Testis (tissue), 2 donors: ENCODE data around the gene SOBP.

Source experiments
- POLR2A ChIP-seq: fragments of 450-650 bp; IDR thresholded peaks from one replicate; pipeline ENCODE4 v1.6.1; 2017; ENCODE audit warnings: antibody characterized with exemption, mild to moderate bottlenecking, moderate library complexity
- TF ChIP-seq, protein P1 (sequence below), 3 experiments: fragments of 450-650 bp in 2 of 3; fragments of 200-600 bp in 1 of 3; sonication (generic) in 1 of 3; IDR thresholded peaks; one replicate each; pipeline ENCODE4 v1.5.1; 2016 to 2019; ENCODE audit warnings: antibody characterized with exemption in 3 of 3, mild to moderate bottlenecking in 2 of 3, moderate library complexity in 1 of 3

DNA sequence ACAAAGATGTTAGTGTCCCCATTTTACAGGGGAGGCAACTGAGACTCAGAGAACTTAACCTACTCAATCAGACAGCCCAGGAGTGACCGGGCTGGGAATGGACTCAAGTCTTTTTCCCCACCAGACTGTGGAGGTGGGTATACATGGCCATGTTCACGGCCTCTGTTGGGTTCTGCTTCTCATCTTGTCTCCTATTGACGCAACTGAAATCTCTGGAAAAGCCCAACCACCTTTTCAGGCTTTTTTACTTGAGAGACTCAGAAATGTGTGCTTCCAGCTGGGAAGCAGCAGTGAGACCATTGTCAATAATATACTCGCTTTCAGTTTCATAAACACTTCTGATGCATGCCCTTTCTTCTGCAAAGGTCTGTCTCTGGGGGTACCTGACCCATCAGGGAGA lies 70.7 kb downstream of the SOBP start:
- TF ChIP-seq, protein P1, sequence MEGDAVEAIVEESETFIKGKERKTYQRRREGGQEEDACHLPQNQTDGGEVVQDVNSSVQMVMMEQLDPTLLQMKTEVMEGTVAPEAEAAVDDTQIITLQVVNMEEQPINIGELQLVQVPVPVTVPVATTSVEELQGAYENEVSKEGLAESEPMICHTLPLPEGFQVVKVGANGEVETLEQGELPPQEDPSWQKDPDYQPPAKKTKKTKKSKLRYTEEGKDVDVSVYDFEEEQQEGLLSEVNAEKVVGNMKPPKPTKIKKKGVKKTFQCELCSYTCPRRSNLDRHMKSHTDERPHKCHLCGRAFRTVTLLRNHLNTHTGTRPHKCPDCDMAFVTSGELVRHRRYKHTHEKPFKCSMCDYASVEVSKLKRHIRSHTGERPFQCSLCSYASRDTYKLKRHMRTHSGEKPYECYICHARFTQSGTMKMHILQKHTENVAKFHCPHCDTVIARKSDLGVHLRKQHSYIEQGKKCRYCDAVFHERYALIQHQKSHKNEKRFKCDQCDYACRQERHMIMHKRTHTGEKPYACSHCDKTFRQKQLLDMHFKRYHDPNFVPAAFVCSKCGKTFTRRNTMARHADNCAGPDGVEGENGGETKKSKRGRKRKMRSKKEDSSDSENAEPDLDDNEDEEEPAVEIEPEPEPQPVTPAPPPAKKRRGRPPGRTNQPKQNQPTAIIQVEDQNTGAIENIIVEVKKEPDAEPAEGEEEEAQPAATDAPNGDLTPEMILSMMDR (IDR thresholded peaks at IDR 0.05) = no peak
- no peak for TF ChIP-seq POLR2A
